Dedifferentiated amniotic fluid mesenchymal stem cell (primary cell): ENCODE results near the gene PTPRE.
"Not testable (repeated sequence)": the region's sequence is repeated elsewhere in the genome, so short reads cannot be mapped to it uniquely, and the experiment has no call there.

Experiments
- DNase-seq: peaks from one replicate; pipeline ENCODE4 v3.0.0-alpha.2; 2016; ENCODE audit errors: extremely low spot score

The PTPRE gene

GRCh38 chr10:127979045-127979444, 72.1 kb downstream of the PTPRE start:
- no peak for DNase-seq

GRCh38 chr10:127979566-127979965, 72.7 kb downstream of the PTPRE start:
- no peak for DNase-seq

GRCh38 chr10:127980898-127981297, 74.0 kb downstream of the PTPRE start:
- no peak for DNase-seq

GRCh38 chr10:127982601-127983000, 75.7 kb downstream of the PTPRE start:
- DNase-seq, result no peak

- DNase-seq, result no peak
Observed at GRCh38 chr10:127983344-127984100, 76.6 kb downstream of the PTPRE start.

GRCh38 chr10:127984945-127985344, 78.0 kb downstream of the PTPRE start:
- no peak for DNase-seq

GRCh38 chr10:127986531-127987466, 79.9 kb downstream of the PTPRE start:
- DNase-seq, result no peak

- no peak for DNase-seq
Observed at GRCh38 chr10:127987467-127988380, 80.8 kb downstream of the PTPRE start.

GRCh38 chr10:127989481-127990012, 82.6 kb downstream of the PTPRE start:
- DNase-seq, result no peak

GRCh38 chr10:127990132-127990788, 83.4 kb downstream of the PTPRE start:
- not testable (repeated sequence) for DNase-seq

GRCh38 chr10:127990846-127991542, 84.1 kb downstream of the PTPRE start:
- no peak for DNase-seq

- DNase-seq, result no peak
Observed at GRCh38 chr10:127991543-127992255, 84.8 kb downstream of the PTPRE start.

- no peak for DNase-seq
Observed at GRCh38 chr10:127992376-127992775, 85.5 kb downstream of the PTPRE start.

GRCh38 chr10:127993056-127993690, 86.3 kb downstream of the PTPRE start:
- no peak for DNase-seq

- DNase-seq, result no peak
Observed at GRCh38 chr10:127995939-127996338, 89.0 kb downstream of the PTPRE start.

GRCh38 chr10:127996586-127996985, 89.7 kb downstream of the PTPRE start:
- DNase-seq, result no peak

GRCh38 chr10:127997271-127997670, 90.4 kb downstream of the PTPRE start:
- DNase-seq, result no peak

- no peak for DNase-seq
Observed at GRCh38 chr10:127997937-127998336, 91.0 kb downstream of the PTPRE start.

GRCh38 chr10:127998501-127999144, 91.7 kb downstream of the PTPRE start:
- DNase-seq, result no peak
